PFSK-1 (cell line): ENCODE results near the gene NCLN.

Experiments used
- FOXP2 ChIP-seq: optimal IDR thresholded peaks from 2 replicates; pipeline ENCODE3; 2011; ENCODE audit warnings: borderline replicate concordance, control low read depth, inconsistent platforms; ENCODE audit not compliant: insufficient read depth; ENCODE audit errors: extremely low read length, extremely low read depth
- POLR2AphosphoS5 ChIP-seq: IDR thresholded peaks from 2 replicates; pipeline ENCODE4 v1.6.1; 2012; ENCODE audit warnings: low read depth, mild to moderate bottlenecking, control low read depth, low read length, moderate library complexity
- SIN3A ChIP-seq: IDR thresholded peaks from 2 replicates; pipeline ENCODE4 v1.6.1; 2012; ENCODE audit warnings: mild to moderate bottlenecking, low read length, moderate library complexity, borderline replicate concordance; ENCODE audit not compliant: insufficient read depth
- TAF1 ChIP-seq: IDR thresholded peaks from 2 replicates; pipeline ENCODE4 v1.6.1; 2012; ENCODE audit warnings: low read length, control low read depth, borderline replicate concordance; ENCODE audit not compliant: insufficient read depth
- TF ChIP-seq, protein P1 (sequence below), 2 experiments: IDR thresholded peaks; 2 replicates each; pipeline versions ENCODE4 v1.6.1 to v1.8.0; 2011 to 2012; ENCODE audit warnings: low read depth in 2 of 2, low read length in 2 of 2, control low read depth in 1 of 2, inconsistent platforms in 1 of 2, mild to moderate bottlenecking in 1 of 2, moderate library complexity in 1 of 2; ENCODE audit not compliant: insufficient read depth in 1 of 2

NCLN gene

DNA sequence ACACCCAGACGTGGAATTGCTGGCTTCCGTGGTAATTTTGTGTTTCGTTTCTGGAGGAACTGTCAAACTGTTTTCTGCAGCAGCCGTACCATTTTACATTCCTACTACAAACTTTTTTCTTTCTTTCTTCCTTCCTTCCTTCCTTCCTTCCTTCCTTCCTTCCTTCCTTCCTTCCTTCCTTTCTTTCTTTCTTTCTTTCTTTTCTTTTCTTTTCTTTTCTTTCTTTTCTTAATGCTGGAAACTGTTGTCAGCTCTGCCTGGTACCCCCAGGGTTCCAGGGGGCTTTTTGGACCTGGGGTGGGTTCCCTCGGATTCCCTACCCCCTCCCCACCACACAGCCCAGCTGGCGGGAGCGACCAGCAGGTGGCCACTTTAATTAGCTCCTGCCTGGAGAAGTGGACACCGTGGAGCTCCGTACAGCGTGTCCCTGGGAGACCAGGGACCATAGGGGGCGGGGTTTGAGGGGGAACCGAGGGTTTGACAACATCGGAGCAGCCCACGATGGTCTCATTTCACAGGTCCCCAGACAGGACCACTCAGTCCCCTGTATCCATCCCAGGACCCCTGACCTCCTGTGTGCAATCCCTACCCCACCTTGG is 63.1 kb downstream of the NCLN start:
- TF ChIP-seq SIN3A (no peak), TAF1 (no peak), POLR2AphosphoS5 (no peak), FOXP2 (no peak)
- TF ChIP-seq, protein P1, sequence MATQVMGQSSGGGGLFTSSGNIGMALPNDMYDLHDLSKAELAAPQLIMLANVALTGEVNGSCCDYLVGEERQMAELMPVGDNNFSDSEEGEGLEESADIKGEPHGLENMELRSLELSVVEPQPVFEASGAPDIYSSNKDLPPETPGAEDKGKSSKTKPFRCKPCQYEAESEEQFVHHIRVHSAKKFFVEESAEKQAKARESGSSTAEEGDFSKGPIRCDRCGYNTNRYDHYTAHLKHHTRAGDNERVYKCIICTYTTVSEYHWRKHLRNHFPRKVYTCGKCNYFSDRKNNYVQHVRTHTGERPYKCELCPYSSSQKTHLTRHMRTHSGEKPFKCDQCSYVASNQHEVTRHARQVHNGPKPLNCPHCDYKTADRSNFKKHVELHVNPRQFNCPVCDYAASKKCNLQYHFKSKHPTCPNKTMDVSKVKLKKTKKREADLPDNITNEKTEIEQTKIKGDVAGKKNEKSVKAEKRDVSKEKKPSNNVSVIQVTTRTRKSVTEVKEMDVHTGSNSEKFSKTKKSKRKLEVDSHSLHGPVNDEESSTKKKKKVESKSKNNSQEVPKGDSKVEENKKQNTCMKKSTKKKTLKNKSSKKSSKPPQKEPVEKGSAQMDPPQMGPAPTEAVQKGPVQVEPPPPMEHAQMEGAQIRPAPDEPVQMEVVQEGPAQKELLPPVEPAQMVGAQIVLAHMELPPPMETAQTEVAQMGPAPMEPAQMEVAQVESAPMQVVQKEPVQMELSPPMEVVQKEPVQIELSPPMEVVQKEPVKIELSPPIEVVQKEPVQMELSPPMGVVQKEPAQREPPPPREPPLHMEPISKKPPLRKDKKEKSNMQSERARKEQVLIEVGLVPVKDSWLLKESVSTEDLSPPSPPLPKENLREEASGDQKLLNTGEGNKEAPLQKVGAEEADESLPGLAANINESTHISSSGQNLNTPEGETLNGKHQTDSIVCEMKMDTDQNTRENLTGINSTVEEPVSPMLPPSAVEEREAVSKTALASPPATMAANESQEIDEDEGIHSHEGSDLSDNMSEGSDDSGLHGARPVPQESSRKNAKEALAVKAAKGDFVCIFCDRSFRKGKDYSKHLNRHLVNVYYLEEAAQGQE (IDR thresholded peaks at IDR 0.05; ENCODE audit: insufficient read depth in 1 of 2, low read depth in 2 of 2, low read length in 2 of 2), result no peak

DNA sequence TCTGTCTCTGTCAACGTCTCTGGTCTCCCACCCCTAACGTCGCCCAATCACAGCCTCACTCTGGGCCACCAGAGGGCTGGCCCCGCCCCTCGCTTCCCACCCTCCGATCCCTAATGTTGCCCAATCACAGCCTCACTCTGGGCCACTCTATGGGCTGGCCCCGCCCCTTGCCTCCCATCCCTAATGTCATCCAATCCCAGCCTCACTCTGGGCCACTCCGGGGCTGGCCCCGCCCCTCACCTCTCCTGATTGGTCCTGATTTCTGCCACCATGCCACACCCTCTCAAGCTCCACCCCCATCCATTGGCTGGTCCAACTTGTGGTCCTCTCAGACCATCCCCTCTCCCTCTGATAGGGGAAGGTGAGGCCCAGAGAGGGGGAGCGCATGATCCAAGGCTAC is 63.7 kb downstream of the NCLN start:
- TF ChIP-seq SIN3A, result no peak
- TF ChIP-seq, protein P1 (IDR thresholded peaks at IDR 0.05; ENCODE audit: insufficient read depth in 1 of 2, low read depth in 2 of 2, low read length in 2 of 2), result no peak
- no peak for TF ChIP-seq FOXP2
- no peak for TF ChIP-seq POLR2AphosphoS5
- no peak for TF ChIP-seq TAF1

DNA sequence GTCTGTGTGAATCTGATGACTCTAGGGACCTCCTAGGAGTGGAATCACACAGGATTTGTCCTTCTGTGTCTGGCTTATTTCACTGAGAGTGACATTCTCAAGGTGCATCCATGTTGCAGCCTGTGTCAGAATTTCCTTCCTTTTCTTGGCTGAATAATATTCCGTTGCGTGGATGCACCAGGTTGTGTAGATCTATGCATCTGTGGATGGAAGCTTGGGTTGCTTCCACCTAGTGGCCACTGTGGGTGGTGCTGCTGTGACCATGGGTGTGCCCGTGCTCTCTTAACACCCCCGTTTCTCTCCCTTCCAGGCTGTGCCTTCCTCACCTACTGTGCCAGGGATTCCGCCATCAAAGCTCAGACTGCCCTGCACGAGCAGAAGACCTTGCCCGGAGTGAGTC is 64.9 kb downstream of the NCLN start:
- TF ChIP-seq POLR2AphosphoS5, result no peak
- TF ChIP-seq TAF1, result no peak
- no peak for TF ChIP-seq FOXP2
- TF ChIP-seq SIN3A, result no peak
- TF ChIP-seq, protein P1 (IDR thresholded peaks at IDR 0.05; ENCODE audit: insufficient read depth in 1 of 2, low read depth in 2 of 2, low read length in 2 of 2), result no peak

DNA sequence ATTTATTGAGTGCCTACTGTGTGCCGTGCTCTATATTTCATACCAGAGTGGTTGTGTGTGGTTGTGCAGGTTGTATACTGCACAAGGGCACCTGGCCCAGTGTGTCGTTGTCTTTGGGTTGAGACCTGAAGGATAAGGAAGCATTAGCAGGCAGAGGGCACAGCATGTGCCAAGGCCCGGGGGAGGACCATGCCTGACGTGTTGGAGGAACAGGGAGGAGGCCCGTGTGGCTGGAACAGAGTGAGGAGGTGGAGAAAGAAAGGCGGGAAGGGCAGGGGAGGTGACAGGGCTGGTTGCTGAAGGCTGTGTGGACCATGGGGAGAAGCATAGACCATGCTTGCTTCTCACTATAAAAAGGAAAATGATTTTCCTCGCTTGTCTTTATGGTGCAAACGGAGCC is 65.5 kb downstream of the NCLN start:
- TF ChIP-seq SIN3A (no peak), POLR2AphosphoS5 (no peak), TAF1 (no peak), FOXP2 (no peak)
- TF ChIP-seq, protein P1 (IDR thresholded peaks at IDR 0.05; ENCODE audit: insufficient read depth in 1 of 2, low read depth in 2 of 2, low read length in 2 of 2), result no peak

DNA sequence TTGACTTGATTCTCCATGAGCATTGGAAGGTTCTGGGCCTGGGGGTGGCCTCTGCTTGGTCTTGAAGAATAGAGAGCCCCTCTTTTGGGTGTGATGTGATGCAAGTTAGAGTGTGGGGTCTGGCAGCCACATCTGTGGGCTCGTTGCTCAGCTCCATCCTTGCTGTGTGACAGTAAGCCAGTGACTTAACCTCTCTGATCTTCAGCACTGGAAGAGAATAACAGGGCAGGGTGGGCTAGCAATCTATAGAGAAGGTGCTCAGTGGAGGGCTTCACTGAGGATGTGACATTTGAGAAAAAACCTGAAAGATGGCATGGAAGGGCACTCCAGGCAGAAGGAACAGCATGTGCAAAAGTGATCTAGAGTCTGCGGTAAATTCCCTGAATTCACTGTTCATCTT is 66.9 kb downstream of the NCLN start:
- TF ChIP-seq TAF1 (no peak), POLR2AphosphoS5 (no peak), FOXP2 (no peak)
